Activated CD8-positive, alpha-beta memory T cell treated with anti-CD3 and anti-CD28 coated beads for 48 hours (primary cell): ENCODE results near the gene CNTN6.

Source experiments
- DNase-seq, 3 experiments: peaks; one replicate each; pipeline ENCODE4 v3.0.0-alpha.2; 2020; ENCODE audit warnings: low read depth in 2 of 3, low spot score in 2 of 3

CNTN6 gene

DNA sequence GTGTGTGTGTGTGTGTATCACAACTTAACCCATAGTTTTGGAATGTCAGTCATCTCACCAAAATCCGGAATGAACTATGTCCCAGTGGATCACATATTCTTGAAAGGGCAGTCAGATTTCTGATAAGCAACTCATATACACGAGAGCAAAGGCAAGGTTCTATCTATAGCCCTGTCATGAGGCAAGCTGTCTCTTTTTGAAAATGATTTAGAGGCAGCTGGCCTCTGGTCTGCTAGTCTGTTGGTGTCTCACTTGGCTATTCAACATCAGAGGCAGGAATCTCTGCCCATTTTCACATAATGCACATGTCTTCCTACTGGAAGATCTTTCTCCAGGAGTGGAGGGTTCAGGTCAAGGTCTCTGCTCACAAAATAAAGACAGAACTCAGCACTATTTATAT, 79.8 kb downstream of the CNTN6 start:
- no peak for DNase-seq

DNA sequence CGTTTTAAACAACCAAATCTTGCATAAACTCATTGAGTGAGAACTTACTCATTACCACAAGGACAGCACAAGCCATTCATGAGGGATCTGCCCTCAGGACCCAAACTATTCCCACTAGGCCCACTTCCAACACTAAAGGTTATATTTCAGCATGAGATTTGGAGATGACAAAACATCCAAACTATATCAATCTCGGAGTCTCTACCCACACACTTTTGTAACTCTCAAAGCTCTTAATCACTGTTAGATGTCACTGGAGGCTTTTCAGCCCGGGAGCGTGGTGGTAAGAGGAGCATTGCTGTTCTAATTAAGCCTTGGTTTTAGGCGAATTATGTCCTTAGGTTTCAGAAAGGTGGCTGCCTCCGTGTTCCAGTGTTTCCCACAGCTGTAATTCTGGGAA, 86.3 kb downstream of the CNTN6 start:
- no peak for DNase-seq

DNA sequence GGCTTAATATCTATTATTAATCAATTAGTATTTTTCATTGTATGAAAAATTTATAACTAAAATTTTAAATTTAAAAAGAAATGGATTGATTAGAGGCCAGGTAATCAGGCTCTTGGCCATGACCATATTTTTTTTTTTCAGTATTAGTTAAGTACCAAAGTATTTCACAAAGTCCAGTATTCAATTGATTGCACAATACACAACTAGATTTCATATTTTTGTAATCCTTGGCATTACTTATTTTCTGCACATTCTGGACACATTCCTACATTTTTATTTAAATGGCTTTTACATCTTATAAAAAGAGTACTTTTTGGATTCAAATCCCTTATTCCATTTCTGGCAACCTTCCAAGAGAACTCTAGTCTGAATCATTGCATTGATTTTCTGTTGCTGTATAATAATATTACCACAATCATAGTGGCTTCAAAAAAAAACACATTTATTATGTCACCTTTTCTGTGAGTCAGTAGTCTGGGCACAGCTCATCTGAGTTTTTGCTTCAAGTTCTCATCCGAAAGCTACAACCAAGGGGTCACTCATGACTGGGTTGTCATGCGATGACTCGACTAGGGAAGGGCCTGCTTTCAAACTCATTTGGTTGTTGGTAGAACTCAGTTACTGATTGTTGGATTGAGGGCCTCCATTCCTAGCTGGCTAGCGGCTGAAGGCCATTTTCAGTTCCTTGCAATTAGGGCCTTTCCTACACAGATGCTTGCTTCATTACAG, 90.7 kb downstream of the CNTN6 start:
- no peak for DNase-seq

DNA sequence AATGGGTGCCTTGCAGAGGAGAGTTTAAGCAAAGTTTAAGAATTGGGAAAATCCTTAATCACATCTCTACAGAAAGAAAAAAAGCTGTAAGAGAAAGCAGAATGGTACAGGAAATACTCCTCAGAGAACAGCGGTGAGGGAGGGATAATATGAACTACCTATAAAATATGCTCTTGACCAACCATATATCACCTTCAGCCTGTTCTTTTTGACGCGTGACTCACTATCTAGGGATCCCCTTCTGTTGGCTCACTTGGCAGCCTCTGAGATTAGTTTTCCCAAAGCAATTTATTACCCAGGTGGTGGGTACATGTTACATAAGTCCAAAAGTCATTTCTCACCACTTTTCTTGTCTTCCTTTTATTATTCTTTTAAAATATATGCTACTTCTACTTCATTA, 97.7 kb downstream of the CNTN6 start:
- DNase-seq, result no peak

DNA sequence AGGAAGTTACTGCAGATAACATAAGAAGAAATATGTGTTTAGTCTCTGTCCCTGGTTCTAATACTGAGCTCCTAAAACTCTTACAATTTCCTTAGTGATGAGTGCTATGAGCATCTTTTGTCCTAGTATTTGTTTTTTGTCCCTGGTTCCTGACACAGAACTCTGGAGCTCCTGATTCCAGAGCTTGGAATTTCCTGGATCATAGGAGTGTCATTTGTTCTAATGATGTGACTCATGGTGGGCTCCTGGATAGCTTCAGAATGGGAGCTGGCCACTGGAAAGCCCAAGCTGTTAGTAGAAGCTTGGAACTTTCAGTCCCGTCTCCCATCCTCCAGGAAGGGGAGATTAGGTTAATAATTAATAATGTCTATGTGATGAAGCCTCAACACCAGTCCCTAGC, 98.2 kb downstream of the CNTN6 start:
- no peak for DNase-seq

DNA sequence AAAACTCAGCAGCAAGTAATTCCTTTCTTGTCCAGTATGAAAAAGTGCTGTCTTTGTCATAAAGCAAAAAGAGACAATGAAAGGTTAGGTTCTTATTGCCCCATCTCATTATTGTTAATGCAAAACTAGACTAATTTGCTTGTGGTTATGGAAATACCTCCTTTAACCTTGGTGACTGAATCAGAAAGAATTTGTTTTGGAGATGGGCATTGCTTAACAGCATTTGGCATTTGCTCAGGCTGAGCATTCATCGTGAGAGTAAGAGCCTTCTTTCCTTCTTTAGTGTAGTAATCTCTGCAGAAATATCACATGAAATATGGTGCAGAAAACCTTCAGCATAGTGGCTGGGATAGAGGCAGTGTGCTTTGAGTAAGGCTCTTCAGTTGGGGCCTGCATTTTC, 103.1 kb downstream of the CNTN6 start:
- DNase-seq, result no peak

DNA sequence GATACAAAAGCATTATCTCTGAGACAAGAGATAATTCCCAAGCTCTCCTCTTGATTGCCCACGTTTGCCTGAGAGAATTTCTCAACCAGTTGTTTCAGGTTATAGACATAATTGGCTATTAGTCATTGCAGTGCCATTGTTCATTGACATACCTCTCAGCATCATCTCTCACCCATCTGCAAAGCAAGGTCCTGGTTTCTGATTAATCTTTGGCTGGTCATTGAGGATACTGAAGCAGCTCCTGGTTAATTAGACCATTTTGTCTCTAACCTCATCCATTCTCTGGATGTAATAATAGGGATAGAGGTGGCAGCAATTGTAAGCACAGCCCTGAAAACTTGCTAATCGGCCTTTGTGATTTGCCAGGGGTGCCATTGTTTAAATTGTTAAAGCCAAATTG, 104.2 kb downstream of the CNTN6 start:
- no peak for DNase-seq

DNA sequence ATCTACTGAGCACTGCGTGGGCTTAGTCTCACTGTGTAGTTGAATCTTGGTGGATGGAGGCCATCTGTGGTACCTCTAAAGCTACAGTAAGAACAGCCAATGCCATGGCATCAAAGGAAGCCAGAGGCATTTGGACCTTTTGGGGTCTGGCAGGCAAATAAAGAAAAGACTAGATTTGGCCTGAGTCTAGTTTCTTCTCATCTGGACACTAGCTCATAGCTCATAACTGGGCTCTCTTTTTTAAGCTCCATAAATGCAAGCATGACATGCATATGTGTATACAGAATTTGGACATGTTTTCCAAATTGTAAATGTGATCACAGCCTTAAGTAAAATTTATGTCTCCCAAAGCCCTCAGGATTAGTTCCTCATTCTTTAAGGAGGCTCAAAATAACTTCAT, 107.5 kb downstream of the CNTN6 start:
- DNase-seq, result no peak

DNA sequence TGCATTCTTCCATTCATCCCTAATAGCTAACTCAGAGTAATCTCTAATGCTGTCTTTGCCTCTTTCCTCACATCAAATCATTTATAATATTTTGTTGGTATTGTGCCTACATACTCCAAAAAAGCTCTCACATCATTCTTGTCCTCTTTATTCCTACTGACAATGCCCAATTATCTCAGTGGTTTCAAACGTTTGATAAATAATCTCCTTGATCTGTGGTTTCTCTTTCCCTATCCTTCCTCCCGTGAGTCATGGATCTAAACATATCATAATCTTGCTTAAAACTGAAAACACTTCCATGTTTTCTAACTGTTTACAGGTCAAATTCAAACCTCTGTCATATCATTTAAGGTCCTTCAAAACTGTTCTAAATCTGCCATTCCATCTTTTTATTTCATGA, 115.1 kb downstream of the CNTN6 start:
- DNase-seq, result no peak

DNA sequence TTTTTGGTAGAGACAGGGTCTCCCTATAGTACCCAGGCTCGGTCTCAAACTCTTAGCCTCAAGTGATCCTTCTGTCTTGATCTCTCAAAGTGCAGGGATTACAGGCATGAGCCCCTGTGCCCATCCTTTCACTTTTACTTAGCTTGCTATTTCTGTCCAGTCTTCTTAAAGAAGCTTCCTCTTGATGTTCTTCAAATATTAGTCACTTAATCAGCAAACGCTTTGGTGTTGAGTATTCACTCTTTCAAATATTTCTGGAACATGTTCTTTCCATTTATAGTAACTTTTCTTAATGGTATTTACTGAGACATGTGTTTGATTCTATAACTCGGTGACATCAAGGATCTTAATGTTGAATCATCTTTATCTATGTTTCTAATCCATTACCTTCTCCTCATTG, 122.1 kb downstream of the CNTN6 start:
- no peak for DNase-seq

DNA sequence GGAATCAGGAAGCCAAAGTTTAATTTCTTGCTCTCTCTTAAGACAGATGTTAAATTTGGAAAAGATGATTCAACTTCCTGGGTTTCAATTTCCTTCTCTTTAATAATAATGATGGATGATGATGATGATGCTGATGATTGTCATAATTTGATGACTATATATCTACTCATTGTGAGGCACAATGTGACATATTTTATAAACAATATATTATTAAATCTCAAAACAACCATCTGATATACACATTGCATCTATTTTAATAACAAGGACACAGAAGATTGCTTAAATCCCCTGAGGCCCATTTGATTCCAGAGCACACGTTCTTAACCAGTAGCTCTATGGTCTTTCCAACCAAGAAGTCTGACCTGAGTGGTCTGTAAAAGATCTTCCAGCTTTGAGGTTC, 124.0 kb downstream of the CNTN6 start:
- no peak for DNase-seq

DNA sequence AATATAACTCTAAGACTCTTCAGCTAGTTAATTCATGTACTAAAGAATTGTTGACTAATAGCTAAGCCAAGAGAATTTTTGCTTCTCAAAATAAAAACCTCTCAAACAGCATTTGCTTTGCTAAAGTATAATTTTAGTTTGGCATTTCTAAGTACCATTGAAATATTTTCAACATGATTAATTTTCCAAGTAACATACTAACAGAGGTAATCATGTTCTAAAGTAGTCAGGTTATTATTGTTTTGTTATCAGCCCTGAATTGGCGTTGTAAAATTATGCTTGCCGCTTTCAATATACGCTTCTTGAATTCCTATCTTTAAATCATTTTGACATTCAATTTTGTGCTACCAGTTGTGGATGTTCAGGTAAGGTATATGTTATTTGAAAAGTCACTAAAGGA, 134.3 kb downstream of the CNTN6 start:
- no peak for DNase-seq

DNA sequence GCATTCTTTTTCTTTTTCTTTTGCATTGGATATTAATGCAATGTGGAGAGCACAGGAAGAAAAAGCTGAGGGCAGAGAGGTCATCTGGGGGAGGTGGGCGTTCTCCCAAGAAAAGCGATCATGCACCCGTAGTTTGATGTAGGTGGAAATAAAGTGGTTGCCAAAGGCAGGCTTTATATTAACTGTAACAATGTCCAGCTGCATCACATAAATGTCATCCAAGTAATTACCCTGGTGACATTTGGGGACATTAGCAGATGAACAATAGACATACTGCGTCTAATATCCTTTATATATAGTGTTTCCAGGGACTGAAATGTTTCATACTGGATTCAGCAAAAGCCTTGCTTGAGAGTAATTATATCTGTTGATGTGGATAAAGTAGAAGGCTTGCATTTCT, 135.5 kb downstream of the CNTN6 start:
- DNase-seq, result no peak

DNA sequence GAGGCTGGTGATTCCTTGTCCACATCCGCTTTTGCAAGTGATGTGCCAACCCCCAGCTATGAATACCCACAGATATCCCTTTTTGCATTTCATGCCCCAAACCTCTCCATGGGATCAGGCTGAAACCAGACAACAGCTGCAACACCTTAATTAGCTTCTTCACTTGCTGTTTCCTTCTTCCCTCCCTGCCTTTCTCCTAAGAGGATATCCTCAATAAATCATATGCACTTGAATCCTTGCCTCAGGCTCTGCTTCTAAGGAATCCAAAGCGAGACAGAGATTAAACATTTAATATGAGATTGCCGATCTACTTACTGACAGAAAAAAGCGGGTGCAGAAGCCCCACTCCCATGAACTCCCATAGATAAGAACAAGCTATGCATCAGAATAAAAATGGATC, 138.1 kb downstream of the CNTN6 start:
- DNase-seq, result no peak

DNA sequence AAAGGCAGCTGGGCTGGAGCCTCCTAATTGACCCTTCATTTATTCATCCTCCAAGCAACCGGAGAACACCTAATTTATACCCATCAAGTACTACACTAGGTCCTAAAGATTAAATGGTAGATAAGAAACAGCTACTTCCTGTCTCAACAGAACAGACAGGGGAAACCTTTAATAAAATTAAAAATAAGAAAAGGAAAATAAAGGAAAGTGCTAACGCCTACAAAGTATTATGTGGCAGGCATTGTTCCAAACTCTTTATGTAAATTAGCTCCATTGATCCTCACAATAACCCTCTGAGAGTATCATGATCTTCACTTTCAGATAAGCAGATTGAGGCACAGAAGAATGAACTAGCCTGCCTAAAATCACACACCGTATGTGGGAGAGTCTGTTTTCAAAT, 139.5 kb downstream of the CNTN6 start:
- DNase-seq, result no peak

DNA sequence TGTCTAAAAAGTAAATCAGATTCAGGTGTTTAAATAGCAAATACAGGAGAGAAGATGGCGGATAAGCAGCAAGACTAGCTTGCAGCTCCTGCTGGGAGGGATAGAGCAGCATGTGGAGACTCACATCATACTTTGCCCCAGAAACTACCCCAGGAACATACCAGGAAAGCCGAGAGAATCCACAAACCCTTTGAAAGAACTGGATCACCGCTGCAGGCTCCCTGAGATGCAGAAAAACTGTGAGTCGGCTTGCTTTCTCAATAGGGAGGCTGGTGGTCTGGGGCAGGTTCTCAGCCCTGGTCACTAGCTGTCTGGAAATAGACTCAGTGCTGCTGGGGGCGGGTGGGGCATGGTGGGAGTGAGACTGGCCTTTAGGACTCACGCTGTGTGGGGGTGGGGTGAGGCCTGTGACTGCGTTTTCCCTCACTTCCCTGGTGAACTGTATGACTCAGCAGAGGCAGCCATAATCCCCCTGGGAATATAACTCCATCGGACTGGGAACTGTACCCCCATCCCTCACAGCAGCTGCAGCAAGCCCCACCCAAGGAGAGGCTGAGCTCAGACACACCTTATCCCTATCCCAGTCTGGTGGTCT, 142.8 kb downstream of the CNTN6 start:
- no peak for DNase-seq

DNA sequence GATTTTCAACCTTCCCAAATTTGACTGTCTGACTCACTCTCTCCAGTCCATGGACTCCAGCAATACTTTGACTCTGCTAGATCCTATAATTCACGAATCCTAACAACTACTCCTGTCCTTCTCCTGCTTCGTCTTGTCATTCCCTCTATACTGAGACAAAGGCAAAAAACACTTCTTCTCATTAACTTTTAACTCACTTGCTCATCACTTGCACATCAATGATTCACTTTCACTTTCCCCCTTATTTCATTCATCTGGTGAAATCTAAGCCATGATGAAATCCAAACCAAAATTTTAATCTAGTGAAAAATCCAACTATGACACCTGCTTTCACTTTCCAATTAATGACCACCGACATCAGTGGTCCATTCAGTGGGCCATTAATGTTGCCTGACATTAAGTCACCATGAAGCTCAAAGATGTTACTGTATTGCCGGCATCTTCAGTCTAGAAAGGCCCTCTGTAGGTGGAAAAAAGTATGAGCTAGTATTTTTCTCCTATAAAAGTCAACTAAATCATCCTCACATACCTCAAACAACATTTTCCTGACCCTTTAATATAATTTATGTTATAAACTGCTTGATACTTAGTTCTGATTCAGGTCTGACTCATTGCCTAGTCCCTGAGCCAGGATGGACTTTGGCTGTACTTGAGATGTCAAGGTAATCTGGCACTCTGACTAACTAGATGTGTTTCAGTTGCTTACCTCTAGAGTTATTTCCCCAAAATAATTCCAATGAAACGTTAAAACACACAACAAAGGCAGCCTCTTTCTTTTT, 158.6 kb downstream of the CNTN6 start:
- DNase-seq, result no peak

DNA sequence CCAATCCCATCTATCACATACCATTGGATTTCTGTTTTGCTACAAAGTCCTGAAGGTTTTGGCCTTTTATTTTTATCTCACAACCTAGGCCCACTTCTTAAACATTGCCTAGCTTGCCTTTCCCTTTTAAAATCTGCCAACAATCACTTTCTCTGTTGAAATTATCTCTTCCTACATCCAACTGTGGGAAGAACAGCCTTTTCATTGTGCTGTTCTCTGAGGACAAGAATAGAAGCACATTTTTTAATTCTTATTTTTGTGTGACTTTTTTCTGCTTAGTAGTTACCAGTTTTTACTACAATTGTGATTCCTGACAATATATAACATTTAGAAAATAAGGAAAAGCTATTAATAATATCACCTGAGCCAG, 159.2 kb downstream of the CNTN6 start:
- no peak for DNase-seq

DNA sequence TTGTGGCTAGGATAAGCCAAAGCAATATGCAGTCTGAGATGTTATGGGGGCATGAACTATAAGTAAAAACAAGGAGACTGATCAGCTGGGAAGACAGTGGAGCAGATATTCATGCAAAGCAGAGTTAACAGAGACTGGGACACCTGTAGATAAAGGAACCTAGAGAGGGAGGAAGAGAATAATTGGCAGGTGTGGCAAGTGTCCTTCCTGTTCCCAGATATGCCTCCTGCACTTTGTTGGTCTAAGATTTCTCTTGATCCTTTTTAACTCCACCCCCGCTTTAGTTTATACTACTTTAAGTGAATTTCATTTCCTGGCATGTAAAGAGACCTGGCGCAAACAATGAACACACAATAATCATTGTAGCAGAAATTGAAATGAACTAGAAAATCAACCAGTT, 169.4 kb downstream of the CNTN6 start:
- DNase-seq, result no peak

DNA sequence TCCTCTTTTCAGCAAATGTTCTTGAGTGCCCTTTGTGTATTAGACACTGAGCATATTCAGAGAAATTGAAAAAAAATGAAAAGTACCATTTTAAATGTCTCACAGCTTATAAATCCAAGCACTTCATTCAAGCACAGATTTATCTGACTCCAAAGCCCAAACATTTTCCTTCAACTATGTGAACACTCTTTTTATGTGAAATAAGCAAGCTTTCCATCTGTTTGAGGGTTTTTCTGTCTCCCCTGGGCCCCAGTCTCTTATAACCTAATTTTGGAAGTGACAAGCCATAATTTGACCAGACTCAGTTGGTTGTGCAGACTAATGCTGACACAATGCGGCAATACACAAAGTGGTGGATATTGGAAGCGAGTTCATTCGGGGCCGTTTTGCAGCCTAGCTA, 170.3 kb downstream of the CNTN6 start:
- no peak for DNase-seq

DNA sequence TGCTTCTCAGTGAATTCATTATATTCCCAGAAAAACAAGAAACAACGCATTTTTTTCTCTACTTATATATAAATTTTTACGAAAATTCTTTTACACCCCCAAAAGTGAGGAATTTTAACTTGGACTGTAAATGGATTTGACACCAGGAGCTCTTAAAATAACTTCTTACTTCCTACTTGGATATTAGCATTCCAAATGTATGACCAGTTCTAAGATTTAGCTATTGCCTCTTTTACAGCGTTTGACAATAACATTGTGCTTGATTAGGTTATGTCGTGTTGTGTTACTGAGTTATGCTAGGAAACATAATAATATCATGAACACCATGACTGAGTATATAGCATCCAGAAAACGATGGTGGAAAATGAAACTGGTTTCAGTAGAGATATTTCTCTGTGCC, 177.0 kb downstream of the CNTN6 start:
- no peak for DNase-seq

DNA sequence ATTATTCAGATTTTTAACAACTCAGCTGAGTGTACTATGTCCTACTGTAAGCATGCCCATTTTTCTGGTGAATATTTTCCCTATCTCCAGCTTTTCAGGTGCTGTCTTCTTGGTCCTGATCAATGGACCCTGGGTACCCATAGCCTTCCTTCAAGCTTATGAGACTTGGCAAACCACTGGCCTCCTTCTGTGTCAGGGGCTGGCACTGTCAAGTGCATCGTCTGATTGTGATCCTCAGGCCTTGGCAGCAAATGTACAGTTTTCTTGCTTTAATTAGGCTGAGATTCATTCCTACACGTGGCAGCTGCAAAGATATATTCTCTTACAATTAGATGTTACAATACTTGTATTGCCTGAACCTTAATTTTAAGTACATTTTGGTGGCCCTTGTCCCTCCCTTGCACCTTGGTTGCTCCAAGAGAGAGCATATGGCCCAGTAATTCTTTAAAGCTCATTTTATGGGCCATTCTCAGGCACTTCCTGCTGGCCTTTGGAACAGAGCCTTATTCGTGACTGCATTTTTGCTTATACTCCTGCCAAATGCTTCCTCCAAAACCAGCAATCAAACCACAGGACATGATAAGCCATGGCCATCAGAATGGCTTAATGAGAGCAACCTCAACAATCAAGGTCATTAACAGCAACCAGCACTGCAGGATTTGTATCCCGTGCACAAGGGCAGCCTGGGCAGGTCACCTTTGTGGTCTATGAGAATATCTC, 179.9 kb downstream of the CNTN6 start:
- no peak for DNase-seq
